Colonic mucosa (tissue), 4 donors: Measurements from ENCODE around the gene GBGT1. TPM values are rescaled to one million over a fixed set of nuclear protein-coding genes. Genes with fewer than 3 reads are reported as not detected.

Experiments
- DNase-seq: peaks from one replicate; pipeline ENCODE4 v3.0.0-alpha.2; 2020
- H3K27ac ChIP-seq: fragments of 200-600 bp; one replicate; pipeline ENCODE4 v1.8.0; 2021
- H3K27me3 ChIP-seq: fragments of 200-600 bp; one replicate; pipeline ENCODE4 v1.8.0; 2021
- H3K36me3 ChIP-seq: fragments of 200-600 bp; one replicate; pipeline ENCODE4 v1.8.0; 2021
- H3K4me1 ChIP-seq: fragments of 200-600 bp; one replicate; pipeline ENCODE4 v1.8.0; 2021; ENCODE audit warnings: mild to moderate bottlenecking
- H3K4me3 ChIP-seq: fragments of 200-600 bp; one replicate; pipeline ENCODE4 v1.8.0; 2021
- H3K9ac ChIP-seq, 2 donors: one replicate each; pipeline ENCODE4 v1.7.0; 2013; ENCODE audit warnings: control low read depth in 2 of 2, low read depth in 2 of 2, low read length in 2 of 2
- H3K9me3 ChIP-seq: fragments of 200-600 bp; one replicate; pipeline ENCODE4 v1.8.0; 2021
- CTCF ChIP-seq: fragments of 200-600 bp; IDR thresholded peaks from one replicate; pipeline ENCODE4 v1.8.0; 2022; ENCODE audit warnings: antibody characterized with exemption, mild to moderate bottlenecking
- intact Hi-C: fragments of 100-400 bp; cut with DNase I; formaldehyde crosslinking; loops from one replicate; pipeline ENCODE4 v1.14.1; 2022
- total RNA-seq, 2 donors: library from RNA; stranded (reverse); fragmentation: NEBNext Ultra II Directional in 1 of 2; extraction: Animal tissue kit (Norgen Biotek cat#: 25700) in 1 of 2; gene quantifications; one replicate each; pipeline ENCODE4 v1.2.1, GENCODE V29; 2021
- donor health status: healthy.
- donor health status: DM: no; HTN: no; CAD: no.
- donor health status: DM: no; HTN: no; CAD: no.

Gene GBGT1
- total RNA-seq, 2 donors from 2014 or later = 4.6 to 4.8 TPM

- no peaks in the 10 kb centered on the region for H3K4me1 ChIP-seq
- TF ChIP-seq CTCF = no peak
- intact Hi-C loops = no loop called here
- no peak overlapping the region for H3K27ac ChIP-seq
- H3K9ac ChIP-seq = no peak overlapping the region
- H3K4me3 ChIP-seq = no peak overlapping the region
- H3K9me3 ChIP-seq = no peaks in the 10 kb centered on the region
- DNase-seq = no peak
- H3K27me3 ChIP-seq = no peaks in the 10 kb centered on the region
- H3K36me3 ChIP-seq = no peaks in the 10 kb centered on the region
These were observed 40.8 kb upstream of the GBGT1 start for GRCh38 chr9:133204335-133204992.

- no peak for TF ChIP-seq CTCF
- Histone ChIP-seq H3K27ac (no peak overlapping the region), H3K9me3 (no peaks in the 10 kb centered on the region), H3K4me1 (no peaks in the 10 kb centered on the region), H3K4me3 (no peak overlapping the region), H3K9ac (no peak overlapping the region), H3K36me3 (no peaks in the 10 kb centered on the region), H3K27me3 (no peaks in the 10 kb centered on the region)
- intact Hi-C loops = no loop called here
- no peak for DNase-seq
These were observed 39.9 kb upstream of the GBGT1 start for GRCh38 chr9:133203506-133204075.

- H3K4me3 ChIP-seq = no peak overlapping the region
- no peaks in the 10 kb centered on the region for H3K27me3 ChIP-seq
- H3K27ac ChIP-seq = no peak overlapping the region
- H3K9me3 ChIP-seq = no peaks in the 10 kb centered on the region
- H3K4me1 ChIP-seq = no peaks in the 10 kb centered on the region
- DNase-seq = no peak
- no peak for TF ChIP-seq CTCF
- H3K36me3 ChIP-seq = no peaks in the 10 kb centered on the region
- H3K9ac ChIP-seq = no peak overlapping the region
- intact Hi-C loops = no loop called here
These were observed 39.2 kb upstream of the GBGT1 start for GRCh38 chr9:133202688-133203453.

GRCh38 chr9:133202145-133202513, 38.4 kb upstream of the GBGT1 start:
- no peaks in the 10 kb centered on the region for H3K9me3 ChIP-seq
- intact Hi-C loops = no loop called here
- no peak for DNase-seq
- H3K36me3 ChIP-seq = no peaks in the 10 kb centered on the region
- no peaks in the 10 kb centered on the region for H3K27me3 ChIP-seq
- H3K4me1 ChIP-seq = no peaks in the 10 kb centered on the region
- H3K4me3 ChIP-seq = no peak overlapping the region
- no peak for TF ChIP-seq CTCF
- H3K9ac ChIP-seq = no peak overlapping the region
- no peak overlapping the region for H3K27ac ChIP-seq

GRCh38 chr9:133201424-133202144, 37.9 kb upstream of the GBGT1 start:
- H3K9me3 ChIP-seq = no peaks in the 10 kb centered on the region
- no peak for DNase-seq
- no peaks in the 10 kb centered on the region for H3K27me3 ChIP-seq
- H3K36me3 ChIP-seq = no peaks in the 10 kb centered on the region
- no peak overlapping the region for H3K9ac ChIP-seq
- no peak overlapping the region for H3K27ac ChIP-seq
- no peaks in the 10 kb centered on the region for H3K4me1 ChIP-seq
- no peak for TF ChIP-seq CTCF
- intact Hi-C loops = no loop called here
- no peak overlapping the region for H3K4me3 ChIP-seq
